Smooth muscle cell (in vitro differentiated cells): ENCODE measurements around the gene LEMD1. TPM values are rescaled to one million over a fixed set of nuclear protein-coding genes. Genes with fewer than 3 reads are reported as not detected.

Source experiments
- DNase-seq: peaks from one replicate; lab custom pipeline; 2025; ENCODE audit not compliant: unreplicated experiment; lab: John Stamatoyannopoulos, UW
- H2AFZ ChIP-seq: fragments of 200-600 bp; sonication (generic); 2 replicates; pipeline ENCODE4 v1.6.0; 2016; ENCODE audit warnings: antibody characterized with exemption, low read depth, mild to moderate bottlenecking
- H3F3A ChIP-seq: fragments of 200-600 bp; sonication (generic); 2 replicates; pipeline ENCODE4 v1.6.0; 2017; ENCODE audit warnings: antibody characterized with exemption, low read depth
- H3K27ac ChIP-seq: fragments of 200-600 bp; sonication (generic); 2 replicates; pipeline ENCODE4 v1.5.1; 2016; ENCODE audit warnings: low read depth, mild to moderate bottlenecking
- H3K27me3 ChIP-seq: fragments of 200-600 bp; sonication (generic); 2 replicates; pipeline ENCODE4 v1.6.1; 2016; ENCODE audit warnings: low read depth, mild to moderate bottlenecking
- H3K36me3 ChIP-seq: fragments of 200-600 bp; sonication (generic); 2 replicates; pipeline ENCODE4 v1.5.1; 2016; ENCODE audit warnings: low read depth
- H3K4me1 ChIP-seq: fragments of 200-600 bp; sonication (generic); 2 replicates; pipeline ENCODE4 v1.5.1; 2016; ENCODE audit warnings: low read depth
- H3K4me2 ChIP-seq: fragments of 200-600 bp; sonication (generic); 2 replicates; pipeline ENCODE4 v1.6.0; 2016; ENCODE audit warnings: mild to moderate bottlenecking
- H3K4me3 ChIP-seq: fragments of 200-600 bp; sonication (generic); 2 replicates; pipeline ENCODE4 v1.5.1; 2016; ENCODE audit warnings: mild to moderate bottlenecking
- H3K79me2 ChIP-seq: fragments of 200-600 bp; sonication (generic); 2 replicates; pipeline ENCODE4 v1.6.0; 2016; ENCODE audit warnings: low read depth, mild to moderate bottlenecking
- H3K9ac ChIP-seq: fragments of 200-600 bp; sonication (generic); 2 replicates; pipeline ENCODE4 v1.6.0; 2016; ENCODE audit warnings: low read depth
- H3K9me3 ChIP-seq: fragments of 200-600 bp; sonication (generic); replicated peaks from 2 replicates; pipeline ENCODE4 v1.5.1; 2016; ENCODE audit warnings: low read depth
- H4K20me1 ChIP-seq: fragments of 200-600 bp; sonication (generic); 2 replicates; pipeline ENCODE4 v1.6.0; 2016; ENCODE audit warnings: low read depth
- CTCF ChIP-seq: fragments of 200-600 bp; sonication (generic); IDR thresholded peaks from 2 replicates; pipeline ENCODE4 v1.5.1; 2017; ENCODE audit warnings: borderline replicate concordance, mild to moderate bottlenecking, antibody characterized with exemption; ENCODE audit not compliant: insufficient read depth, poor library complexity, severe bottlenecking
- WGBS: methylation state at CpG from one replicate; pipeline ENCODE4 v1.1.7; 2016; ENCODE audit warnings: low lambda C conversion rate; 5-methylcytosine and 5-hydroxymethylcytosine counted together
- polyA plus RNA-seq: library from polyadenylated mRNA; unstranded; fragments of >200 nt; fragmentation: Nextera tagmentation; extraction: Ambion mirVana; gene quantifications from 2 replicates; pipeline ENCODE4 v1.2.1, GENCODE V29; 2016
- total RNA-seq: library from RNA; depleted of rRNA; stranded (reverse); fragments of >200 nt; gene quantifications from 2 replicates; pipeline ENCODE4 v1.2.3, GENCODE V29; 2014

LEMD1 gene
- total and polyA plus RNA-seq, 2 experiments from 2014 or later: 5.8 to 8.0 TPM

- Histone ChIP-seq H3K79me2 (no peaks in the 10 kb centered on the region), H3K27me3 (no peaks in the 10 kb centered on the region), H3K4me3 (no peak overlapping the region), H2AFZ (no peak overlapping the region), H3F3A (no peaks in the 10 kb centered on the region), H3K4me1 (peaks cover 41% of the 10 kb centered on the region), H3K36me3 (no peaks in the 10 kb centered on the region), H3K4me2 (no peak overlapping the region), H3K9me3 (no peaks in the 10 kb centered on the region), H3K27ac (no peak overlapping the region), H3K9ac (no peak overlapping the region), H4K20me1 (no peaks in the 10 kb centered on the region)
- TF ChIP-seq CTCF: peak; percentile 88
- no peak for DNase-seq
- WGBS: 52% methylated on average over 5 of the region's 5 CpGs
Measured at GRCh38 chr1:205354259-205355074, 67.4 kb downstream of the LEMD1 start.

- Histone ChIP-seq H4K20me1 (no peaks in the 10 kb centered on the region), H3F3A (no peaks in the 10 kb centered on the region), H3K4me2 (no peak overlapping the region), H3K79me2 (no peaks in the 10 kb centered on the region), H3K27ac (no peak overlapping the region), H3K4me1 (peaks cover 46% of the 10 kb centered on the region), H2AFZ (no peak overlapping the region), H3K36me3 (no peaks in the 10 kb centered on the region), H3K9ac (no peak overlapping the region), H3K4me3 (no peak overlapping the region), H3K9me3 (no peaks in the 10 kb centered on the region), H3K27me3 (no peaks in the 10 kb centered on the region)
- DNase-seq: no peak
- TF ChIP-seq CTCF: no peak
- 85% methylated on average over 6 of the region's 6 CpGs for WGBS
Measured at GRCh38 chr1:205353612-205354011, 68.2 kb downstream of the LEMD1 start.

DNA sequence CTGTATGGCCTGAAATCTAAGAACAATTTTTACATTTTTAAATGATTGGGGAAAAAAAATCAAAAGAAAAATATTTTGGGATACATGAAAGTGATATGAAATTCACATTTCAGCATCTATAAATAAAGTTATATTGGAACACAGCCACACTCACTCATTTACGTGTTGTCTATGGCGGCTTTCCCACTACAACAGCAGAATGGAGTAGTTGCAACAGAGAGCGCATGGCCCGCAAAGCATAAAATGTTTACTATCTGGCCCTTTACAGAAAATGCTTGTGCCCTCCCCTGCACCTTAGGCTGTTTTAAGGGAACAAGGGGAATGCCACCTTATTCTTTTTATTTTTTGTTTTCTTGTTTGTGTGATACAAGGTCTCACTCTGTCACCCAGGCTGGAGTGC is 68.7 kb downstream of the LEMD1 start:
- no peak for DNase-seq
- Histone ChIP-seq H4K20me1 (no peaks in the 10 kb centered on the region), H3K79me2 (no peaks in the 10 kb centered on the region), H3K9me3 (no peaks in the 10 kb centered on the region), H3K4me3 (no peak overlapping the region), H3K9ac (no peak overlapping the region), H3K27me3 (no peaks in the 10 kb centered on the region), H3K4me1 (peaks cover 50% of the 10 kb centered on the region), H3F3A (no peaks in the 10 kb centered on the region), H3K36me3 (no peaks in the 10 kb centered on the region), H3K4me2 (no peak overlapping the region), H2AFZ (no peak overlapping the region), H3K27ac (no peak overlapping the region)
- WGBS: 96% methylated on average over 4 of the region's 4 CpGs
- TF ChIP-seq CTCF: no peak
